ENCODE data around the gene TBC1D10B.
"Not testable (repeated sequence)": the region's sequence is repeated elsewhere in the genome, so short reads cannot be mapped to it uniquely, and the experiment has no call there.

TBC1D10B gene

DNA sequence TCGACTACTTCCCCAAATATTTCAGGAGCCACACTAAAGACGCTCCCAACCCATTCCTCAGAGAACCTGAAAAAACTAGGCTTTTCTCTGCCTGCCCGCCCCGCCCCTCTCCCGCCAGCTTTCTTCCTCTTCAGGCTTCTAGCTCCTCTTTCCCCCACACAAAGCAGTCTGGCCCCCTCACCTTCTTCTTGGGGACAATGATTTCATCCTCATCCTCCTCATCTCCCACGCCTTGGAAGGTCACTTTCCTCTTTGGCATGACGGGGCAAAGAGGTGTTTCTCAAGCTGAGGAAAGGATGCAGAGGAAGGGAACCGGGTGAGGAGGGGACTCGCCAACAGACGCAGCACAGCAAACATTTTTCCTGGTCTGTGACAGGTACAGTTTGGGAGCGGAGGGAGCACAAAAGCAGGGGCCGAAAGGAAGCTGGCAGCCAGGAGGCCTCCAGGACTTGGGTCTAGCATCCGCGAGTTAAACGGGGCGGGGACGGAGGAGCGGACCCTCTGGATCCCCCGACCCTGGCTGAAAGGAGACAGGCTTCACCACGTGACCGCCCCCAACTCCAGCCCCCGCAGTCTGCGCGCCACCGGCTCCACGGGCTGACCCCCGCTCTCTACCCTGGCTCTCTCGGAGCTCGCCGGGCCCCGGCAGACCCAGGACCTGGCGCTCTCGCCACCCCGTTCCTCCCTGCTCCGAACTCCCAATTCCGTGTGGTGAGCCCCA is 15.7 kb downstream of the TBC1D10B start:
- DNase-seq, result no peak

DNA sequence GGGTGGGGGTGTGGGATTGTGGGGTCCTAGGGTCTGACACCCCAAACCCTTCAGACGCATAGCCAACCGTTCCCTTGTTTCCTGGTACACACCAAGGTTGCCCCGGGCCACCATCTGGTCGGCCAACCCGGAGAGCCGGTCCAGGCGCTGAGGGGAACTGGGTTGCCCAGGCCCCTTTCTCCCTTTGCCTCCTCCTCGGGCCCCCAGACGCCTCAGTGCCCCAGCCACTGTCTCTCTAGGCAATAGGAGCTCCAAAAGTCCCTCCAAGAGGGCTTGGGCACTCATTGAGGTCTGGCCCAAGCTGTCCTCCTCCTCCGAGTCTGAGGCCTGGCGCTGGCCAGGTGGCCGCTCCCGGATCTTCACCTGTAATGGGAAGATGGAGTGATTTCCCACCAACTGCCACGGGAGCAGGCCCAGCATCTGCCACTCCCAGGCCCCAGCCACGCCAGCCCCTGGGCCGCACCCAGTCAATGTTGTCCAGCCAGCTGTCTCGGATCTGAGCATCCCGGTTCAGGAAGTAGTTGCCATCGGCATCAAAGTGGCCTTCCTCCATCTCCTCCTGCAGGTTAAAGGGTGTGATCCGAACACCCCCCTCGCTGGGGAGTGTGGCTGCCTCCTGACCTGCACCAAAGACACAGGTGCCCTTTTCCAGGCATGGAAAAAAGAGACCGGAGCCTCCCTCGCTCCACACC is 16.7 kb downstream of the TBC1D10B start:
- no peak for DNase-seq

DNA sequence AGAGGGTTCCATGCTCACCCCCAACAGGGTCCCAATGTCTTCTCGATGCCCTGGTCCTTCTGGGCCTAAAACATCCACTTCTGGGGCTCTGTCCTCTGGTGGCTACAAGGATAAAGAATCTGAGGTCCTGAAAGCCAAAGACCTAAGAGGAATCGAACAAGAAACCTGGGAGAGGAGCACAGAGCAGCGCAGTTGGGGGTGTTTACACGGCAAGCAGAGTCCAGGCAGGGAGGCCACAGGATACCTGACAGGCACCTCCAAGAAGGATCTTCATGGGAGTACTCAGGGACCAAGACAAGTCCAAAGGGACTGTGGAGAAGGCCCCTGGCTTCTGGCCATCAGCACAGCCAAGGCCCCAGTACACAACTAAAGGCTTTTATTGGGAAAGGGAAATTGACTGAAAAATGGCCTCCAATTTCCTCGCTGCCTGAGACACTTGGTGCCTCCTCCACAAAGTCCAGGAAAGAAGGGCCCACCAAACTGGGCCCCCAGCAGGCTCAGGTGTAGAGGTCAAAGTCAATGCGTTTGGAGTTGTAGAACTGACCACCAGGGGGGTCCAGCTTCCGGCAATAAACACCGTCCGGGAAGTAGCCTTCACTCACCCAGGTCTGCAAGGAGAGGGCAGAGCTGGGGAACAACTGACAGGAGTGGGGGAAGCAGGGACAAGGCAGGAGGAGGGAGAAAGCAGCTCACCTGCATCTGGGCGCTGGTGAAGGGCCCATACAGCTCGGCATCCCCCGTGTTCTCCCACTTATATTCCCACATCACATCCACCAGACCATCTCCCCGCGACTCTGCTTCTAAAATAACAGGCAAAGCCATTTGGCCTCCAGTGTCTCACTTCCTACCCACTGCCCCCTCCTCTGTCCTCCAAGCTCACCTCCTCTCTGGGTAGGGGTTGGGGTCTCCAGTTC is 17.5 kb downstream of the TBC1D10B start:
- no peak for DNase-seq

DNA sequence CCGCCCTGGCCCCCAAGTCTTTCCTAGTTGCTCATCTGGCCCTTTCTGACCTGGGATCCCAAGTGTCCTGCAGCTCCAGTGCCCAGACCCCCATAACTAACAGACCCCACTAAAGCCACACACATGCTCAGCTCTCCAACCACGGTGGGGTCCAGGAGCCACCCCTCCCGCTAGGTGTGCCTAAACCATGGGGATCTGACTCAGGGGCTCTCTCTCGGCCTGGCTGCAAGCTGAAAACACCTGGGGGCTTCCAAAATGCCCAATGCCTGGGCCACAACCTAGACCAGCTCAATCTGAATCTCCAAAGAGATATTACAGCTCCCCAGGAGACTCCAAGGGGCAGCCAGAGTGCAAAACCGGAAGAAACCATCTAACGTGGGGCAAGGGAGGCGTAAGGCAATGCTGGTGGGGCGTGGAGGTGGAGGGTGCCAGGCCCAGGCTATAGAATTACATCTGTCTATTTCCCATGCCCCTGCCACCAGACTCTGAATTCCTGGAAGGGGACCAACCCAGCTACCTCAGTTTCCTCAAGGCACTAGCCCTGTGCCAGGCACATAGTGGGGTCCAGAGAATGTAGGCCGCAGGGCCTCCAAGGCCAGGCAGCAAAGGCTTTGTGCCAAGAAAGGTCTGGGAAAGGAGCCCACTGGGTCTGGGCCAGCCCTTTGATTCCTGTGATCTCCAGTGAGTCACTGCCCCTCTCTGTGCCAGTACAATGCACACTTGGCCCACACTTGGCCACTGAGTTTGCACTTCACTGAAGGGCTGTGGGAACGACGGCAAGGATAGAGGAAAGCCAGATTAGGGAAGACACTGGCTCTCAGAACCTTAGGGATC is 18.5 kb downstream of the TBC1D10B start:
- no peak for DNase-seq

DNA sequence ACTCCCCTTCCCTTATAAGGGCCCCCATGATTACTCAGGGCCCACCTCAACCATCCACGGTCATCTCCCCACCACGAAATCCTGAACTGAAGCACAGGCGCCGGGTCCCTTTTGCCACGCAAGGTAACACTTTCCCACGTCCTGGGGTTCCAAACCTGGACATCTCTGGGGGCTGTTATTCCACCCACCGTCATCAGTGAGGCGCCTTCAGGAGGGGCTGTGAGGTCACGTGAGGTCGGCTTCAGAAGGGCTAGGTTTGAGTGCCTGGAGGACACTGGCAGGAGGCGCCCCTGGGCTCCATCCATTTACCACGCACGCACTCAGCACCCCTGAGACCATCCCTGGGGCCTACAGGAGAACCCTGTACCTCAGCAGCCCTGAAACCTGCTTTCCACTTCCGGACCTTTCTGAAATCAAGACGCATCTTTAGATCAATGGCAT is 19.3 kb downstream of the TBC1D10B start:
- no peak for DNase-seq

DNA sequence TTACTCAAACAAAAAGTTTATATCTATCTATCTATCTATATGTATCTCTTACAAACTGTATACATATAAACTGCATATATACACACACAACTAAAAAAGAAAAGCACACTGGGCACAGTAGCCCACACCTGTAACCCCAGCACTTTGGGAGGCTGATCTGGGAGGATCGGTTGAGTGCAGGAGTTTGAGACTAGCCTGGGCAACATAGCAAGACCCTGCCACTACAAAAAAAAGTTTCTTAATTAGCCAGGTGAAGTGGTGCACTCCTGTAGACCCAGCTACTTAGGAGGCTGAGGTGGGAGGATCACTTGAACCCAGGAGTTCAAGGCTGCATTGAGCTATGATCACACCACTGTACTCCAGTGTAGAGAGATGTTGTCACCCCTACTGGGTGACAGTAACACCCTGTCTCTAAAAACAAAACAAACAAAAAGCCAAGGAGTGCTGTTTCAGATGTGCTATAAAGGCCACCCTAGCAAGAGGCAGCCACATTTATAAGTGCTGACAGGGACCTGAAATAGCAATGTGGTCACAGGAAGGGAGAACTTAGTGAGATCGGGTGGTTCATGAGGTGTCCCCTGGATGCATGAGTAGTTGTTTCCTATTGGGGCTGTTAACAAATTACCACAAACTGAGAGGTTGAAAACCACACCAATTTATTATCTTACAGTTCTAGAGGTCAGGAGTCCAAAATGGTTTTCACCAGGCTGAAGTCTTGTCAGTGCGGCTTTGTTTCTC is 20.0 kb downstream of the TBC1D10B start:
- DNase-seq, result peak; percentile 27 to 42

DNA sequence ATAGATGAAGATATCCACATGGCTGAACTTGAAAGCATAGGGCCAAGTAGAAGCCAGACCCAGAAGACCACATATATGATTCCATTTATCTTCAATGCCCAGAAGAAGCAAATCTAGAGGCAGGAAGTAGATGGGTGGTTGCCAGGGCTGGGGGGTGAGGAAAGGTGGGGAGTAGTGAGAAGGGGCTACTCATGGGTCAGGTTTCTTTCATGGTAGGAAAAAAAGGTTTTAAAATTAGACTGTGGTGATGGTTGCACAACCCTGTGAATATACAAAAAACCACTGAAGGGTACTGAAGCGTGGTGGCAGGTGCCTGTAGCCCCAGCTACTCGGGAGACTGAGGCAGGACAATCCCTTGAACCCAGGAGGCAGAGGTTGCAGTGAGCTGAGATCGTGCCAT is 20.6 kb downstream of the TBC1D10B start:
- DNase-seq, result no peak

DNA sequence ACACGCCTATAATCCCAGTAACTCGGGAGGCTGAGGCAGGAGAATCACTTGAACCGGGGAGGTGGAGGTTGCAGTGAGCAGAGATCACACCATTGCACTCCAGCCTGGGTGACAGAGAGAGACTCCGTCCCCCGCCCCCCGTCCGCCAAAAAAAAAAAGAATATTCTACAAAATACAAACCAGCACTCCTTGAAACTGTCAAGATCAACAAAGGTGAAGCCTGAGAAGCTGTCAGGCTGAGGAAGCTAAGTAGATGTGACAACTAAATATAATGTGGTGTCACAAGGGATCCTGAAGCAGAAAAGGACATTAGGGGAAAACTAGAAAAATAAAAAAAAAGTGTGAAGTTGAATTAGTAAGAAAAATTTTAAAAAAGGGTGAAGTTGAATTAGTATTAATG is 21.4 kb downstream of the TBC1D10B start:
- DNase-seq, result no peak

DNA sequence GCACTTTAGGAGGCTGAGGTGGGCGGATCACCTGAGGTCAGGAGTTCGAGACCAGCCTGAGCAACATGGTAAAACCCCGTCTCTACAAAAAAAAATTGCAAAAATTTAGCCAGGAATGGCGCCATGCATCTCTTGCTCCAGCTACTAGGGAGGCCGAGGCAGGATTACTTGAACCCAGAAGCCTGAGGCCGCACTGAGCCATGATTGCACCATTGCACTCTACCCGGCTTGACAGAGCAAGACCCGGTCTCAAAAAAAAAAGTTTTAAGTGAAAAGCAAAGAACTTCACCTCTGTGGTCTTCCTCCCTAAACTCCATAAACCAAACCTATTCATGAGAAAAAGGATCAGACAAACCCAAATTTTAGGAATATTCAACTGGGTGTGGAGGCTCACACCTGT is 22.2 kb downstream of the TBC1D10B start:
- DNase-seq, result no peak

DNA sequence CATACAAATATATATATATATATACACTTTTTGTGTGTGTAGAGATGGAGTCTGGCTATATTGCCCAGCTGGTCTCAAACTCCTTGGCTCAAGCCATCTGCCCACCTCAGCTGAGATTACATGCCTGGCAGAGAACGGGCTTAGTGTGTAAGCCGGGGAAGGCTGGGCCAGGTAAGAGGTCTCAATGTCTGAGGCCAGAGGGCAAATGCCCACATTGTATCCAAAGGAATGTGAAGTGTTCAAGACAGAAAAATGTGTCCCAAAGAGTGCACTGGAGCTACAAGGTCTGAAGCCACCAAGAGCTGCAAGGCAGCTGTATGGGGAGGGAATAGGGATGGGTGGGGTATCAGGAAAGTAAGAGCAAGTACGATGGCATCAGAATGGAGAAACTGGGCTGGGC is 24.0 kb downstream of the TBC1D10B start:
- DNase-seq, result no peak

DNA sequence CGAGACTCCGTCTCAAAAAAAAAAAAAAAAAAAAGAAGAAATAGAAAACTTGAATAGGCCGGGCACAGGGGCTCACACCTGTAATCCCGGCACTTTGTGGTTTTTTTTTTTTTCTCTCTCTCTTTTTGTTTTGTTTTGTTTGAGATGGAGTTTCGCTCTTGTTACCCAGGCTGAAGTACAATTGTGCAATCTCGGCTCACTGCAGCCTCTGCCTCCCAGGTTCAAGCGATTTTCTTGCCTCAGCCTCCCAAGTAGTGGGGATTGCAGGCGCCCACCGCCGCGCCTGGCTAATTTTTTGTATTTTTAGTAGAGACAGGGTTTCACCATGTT is 26.8 kb downstream of the TBC1D10B start:
- DNase-seq, result not testable (repeated sequence)

DNA sequence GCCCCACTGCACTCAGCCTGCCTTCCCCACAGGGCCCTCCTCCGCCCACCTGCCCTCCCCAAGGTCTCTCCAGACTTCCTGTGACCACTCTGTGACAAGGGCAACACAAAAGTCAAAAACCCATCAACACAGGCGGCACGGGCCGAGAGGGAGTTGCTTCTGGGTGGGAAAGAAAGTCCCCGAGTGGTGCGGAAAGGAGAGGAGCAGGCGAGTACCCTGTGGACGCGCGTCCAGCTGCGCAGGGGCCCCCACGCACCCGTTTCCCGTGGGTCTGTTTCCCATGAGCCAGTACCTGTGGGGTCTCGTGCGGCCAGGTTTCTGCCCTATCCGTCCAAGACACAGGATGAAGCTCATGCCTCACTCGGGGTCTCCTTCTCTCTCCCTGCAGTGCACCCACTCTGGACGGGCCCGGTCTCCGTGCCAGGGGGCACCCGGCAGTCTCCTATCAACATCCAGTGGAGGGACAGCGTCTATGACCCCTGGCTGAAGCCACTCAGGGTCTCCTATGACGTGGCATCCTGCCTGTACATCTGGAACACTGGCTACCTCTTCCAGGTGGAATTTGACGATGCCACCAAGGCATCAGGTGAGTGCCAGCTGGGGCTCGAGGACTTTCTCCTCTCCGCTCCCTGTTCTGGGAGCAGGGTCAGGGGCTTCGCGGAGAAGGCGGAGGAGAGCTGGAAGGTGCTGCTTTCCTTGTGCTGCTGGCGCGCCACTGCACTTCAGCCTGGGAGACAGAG is 27.4 kb downstream of the TBC1D10B start:
- DNase-seq, result no peak

DNA sequence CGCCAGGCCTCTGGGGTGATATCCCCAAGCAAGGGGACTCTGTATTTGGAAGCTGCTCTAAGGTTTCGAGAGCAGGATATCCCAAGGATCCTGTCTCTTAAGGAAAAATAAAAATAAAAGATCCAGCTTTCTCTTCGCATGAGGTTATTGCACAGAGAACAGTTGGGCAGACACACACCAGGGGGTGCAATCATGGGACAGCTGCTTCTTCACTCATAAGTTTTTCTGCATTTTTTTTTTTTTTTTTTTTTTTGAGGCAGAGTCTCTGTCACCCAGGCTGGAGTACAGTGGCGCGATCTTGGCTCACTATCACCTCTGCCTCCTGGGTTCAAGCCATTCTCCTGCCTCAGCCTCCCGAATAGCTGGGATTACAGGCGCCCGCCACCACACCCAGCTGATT is 28.3 kb downstream of the TBC1D10B start:
- not testable (repeated sequence) for DNase-seq

DNA sequence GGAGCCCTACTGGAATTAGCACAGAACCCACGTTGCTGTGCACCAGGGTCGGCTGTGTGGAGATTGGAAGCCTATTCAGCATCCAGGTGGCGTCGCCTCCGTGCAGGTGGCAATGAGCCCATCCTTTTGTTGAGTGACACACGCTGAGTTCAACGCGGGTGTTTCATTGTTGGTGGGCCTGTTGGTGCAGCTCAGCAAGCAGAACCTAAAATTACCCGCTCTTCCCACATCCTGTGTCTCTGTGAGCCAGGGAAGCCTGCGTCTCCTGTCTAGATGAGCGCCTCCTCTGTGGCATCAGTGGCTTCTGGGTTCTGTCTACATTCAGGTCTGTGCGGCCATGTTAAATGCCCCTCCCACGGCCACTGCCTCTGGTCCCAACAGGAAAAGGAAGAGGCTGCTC is 29.7 kb downstream of the TBC1D10B start:
- no peak for DNase-seq

DNA sequence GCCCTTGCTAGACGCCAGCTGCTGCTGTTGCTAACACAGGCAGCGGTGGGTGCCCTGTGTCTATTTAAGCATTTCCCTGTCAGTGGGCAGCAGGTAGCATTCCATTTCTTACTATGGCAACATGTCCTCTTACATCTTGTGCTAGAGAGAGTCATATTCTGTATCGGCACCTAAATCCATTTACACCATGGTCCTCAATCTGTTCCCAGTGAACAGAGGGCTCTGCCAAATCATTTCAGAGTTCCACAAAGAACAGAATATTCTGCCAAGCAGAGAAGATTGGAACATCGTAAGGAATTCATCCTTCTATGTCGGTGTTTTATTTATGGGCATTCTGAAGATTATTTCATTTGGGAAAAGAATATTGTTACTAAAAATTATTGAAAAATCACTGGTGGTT is 31.6 kb downstream of the TBC1D10B start:
- DNase-seq, result not testable (repeated sequence)

DNA sequence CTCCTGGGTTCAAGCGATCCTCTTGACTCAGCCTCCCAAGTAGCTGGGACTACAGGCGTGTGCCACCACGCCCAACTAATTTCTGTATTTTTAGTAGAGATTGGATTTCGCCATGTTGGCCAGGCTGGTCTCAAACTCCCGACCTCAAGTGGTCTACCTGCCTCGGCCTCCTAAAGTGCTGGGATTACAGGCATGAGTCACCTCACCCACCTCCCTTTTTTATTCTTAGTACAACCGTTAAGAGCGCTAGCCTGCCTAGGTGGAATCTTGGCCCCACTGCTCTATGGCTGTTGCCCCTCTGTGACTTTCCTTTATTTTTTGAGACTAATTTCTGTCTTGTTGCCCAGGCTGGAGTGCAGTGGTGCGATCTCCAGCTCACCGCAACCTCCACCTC is 32.3 kb downstream of the TBC1D10B start:
- DNase-seq, result not testable (repeated sequence)

DNA sequence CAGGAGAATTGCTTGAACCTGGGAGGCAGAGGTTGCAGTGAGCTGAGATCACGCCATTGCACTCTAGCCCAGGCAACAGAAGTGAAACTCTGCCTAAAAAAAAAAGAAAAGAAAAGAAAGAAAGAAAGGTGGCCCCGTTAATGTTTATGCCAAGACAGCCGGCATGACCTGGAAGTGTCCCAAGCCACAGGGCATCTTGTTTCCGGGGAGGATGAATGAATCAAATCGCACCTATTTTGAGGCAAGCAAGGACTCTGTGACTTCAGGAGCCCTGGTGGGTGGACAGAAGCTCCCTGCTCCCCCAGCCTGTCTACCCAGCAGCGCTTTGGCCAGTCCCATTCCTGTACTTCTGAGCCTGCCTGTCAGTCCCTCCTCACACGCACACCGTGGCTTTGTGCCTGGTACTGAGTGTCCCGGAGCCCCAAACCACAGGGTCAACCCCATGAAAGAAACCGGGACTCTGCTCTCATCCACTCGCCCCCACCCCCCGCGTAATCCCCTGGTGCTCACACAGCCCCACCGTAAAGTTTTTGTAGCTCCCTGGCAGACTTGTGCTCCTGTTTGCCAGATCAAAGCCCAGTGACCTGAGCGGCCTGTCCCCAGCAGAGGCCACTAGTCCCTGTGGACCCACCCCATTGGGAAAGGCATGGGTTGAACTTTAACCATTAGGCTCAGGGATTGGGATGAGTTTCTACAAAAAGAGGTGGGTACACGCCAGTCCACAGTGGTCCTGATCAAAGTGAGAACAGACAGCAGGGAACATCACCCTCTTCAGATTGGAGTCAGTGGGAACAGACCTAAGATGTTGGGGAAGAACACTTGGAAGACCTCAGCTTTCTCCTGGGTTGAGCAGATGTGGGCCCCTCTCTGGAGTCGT is 34.5 kb downstream of the TBC1D10B start:
- DNase-seq, result no peak

DNA sequence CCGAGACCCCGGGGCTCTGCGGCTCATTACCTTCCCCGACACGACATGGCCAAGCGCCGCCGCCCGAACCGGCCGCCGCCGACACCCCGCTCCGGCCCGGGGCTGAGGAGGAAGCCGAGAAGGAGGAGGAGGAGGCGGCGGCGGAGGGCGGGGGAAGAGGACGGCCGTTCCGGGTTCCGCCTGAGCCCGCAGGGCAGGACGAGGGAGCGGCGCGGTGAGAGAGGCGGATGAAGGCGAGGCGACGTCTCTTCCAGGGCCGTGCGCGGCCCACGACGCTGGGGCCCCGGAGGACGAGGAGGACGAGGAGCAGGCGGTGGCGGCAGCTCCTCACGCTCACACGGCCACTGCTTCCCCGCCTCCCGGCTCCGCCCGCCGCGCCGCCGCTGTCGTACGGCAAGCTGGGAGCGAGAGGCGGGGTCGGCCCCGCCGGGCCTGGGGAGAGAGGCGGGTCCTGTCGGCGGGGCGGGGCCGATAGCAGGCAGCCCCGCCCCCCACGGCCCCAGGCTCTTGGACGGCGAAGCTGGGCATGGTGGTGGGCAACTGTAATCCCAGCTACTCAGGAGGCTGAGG is 35.2 kb downstream of the TBC1D10B start:
- peak; percentile 83 to 84 for DNase-seq

DNA sequence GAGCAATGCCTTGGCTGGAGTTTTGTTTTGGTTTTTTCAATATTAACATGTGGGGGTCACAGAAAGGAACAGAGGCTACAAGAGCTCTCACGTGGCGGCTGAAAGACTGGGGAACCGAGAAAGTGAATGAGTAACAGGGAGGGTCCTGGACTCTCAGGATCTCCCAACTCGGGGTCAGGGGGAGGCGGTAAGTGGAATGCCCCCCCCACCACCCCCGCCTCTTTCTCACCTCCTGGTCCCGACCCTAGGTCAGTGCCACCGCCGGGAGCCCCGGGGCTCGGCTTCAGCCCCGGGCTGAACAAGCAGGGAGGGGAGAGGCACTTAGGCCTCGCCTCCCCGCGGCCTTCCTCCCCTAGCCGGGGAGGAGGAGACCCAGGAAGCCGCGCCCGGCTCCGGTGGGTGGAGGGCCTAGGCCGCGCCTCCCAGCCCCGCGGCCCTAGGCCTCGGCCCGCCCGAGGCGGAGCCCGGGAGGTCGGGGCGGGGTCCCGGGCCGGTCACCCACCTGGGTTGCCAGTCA is 35.8 kb downstream of the TBC1D10B start:
- peak; percentile 85 to 89 for DNase-seq

DNA sequence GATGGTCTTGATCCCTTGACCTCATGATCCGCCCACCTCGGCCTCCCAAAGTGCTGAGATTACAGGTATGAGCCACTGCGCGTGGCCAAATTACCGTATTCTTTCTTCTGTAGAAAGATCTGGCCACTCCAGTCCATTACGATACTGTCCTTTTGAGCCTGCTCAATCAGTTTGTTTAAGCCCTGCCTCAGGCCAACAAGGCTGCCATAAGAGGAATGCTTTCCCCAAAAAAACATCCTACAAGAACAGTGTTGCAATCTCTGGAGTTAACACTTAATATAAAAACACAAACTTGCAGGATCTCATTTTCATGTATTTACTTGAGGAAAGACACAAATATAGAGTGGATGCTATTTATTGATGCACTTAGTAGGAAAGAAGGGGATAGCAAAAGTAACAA is 46.1 kb downstream of the TBC1D10B start:
- DNase-seq, result not testable (repeated sequence)

Measured in CD4-positive, alpha-beta T cell treated with Interleukin-1 beta for 1 hour (primary cell).